IMR-90 (cell line): Measurements from ENCODE around the gene KIF18A. TPM values are rescaled to one million over a fixed set of nuclear protein-coding genes. Genes with fewer than 3 reads are reported as not detected.

Experiments used
- ATAC-seq: fragments of 200-7000 bp; cut with Tn5 transposase; 2 replicates; pipeline ENCODE4 v1.9.1; 2020; ENCODE audit warnings: low read depth, mild to moderate bottlenecking, moderate library complexity
- BruUV-seq: library from RNA; stranded (reverse); fragments of 400-500 nt; replicated peaks from 2 replicates; lab custom pipeline; 2021; lab: Mats Ljungman, UMichigan
- CTCF ChIA-PET: fragments of 300-600 bp; formaldehyde crosslinking; extraction: SDS; loops from one replicate; lab custom pipeline; 2021; ENCODE audit warnings: antibody characterized with exemption; lab: Yijun Ruan, JAX
- POLR2A ChIA-PET: fragments of 300-600 bp; sonication (Branson Sonifier 250); formaldehyde crosslinking; loops from one replicate; lab custom pipeline; 2022; ENCODE audit warnings: antibody characterized with exemption; ENCODE audit not compliant: unreplicated experiment; lab: Charles Lee
- DNase-seq: peaks from one replicate; pipeline ENCODE4 v3.0.0; 2013
- H2AFZ ChIP-seq: replicated peaks from 2 replicates; pipeline ENCODE3; 2013; ENCODE audit warnings: low read length, mild to moderate bottlenecking; ENCODE audit not compliant: poor library complexity
- H2AK5ac ChIP-seq: 2 replicates; pipeline ENCODE4 v1.6.1; 2013; ENCODE audit warnings: low read depth, low read length, inconsistent platforms
- H2AK9ac ChIP-seq: replicated peaks from 2 replicates; pipeline ENCODE3; 2013; ENCODE audit warnings: mild to moderate bottlenecking, low read depth, low read length, moderate library complexity; ENCODE audit not compliant: poor library complexity
- H2BK120ac ChIP-seq: 2 replicates; pipeline ENCODE4 v1.6.1; 2013; ENCODE audit warnings: low read depth, low read length, inconsistent platforms
- H2BK15ac ChIP-seq: 3 replicates; pipeline ENCODE4 v1.6.1; 2013; ENCODE audit warnings: low read depth, low read length, inconsistent platforms
- H2BK20ac ChIP-seq: 2 replicates; pipeline ENCODE4 v1.6.1; 2013; ENCODE audit warnings: low read depth, mild to moderate bottlenecking, inconsistent platforms, low read length, moderate library complexity
- H2BK5ac ChIP-seq: 2 replicates; pipeline ENCODE4 v1.6.1; 2013; ENCODE audit warnings: mild to moderate bottlenecking, low read depth, low read length, inconsistent platforms; ENCODE audit not compliant: poor library complexity, severe bottlenecking
- H3K14ac ChIP-seq: replicated peaks from 2 replicates; pipeline ENCODE4 v1.6.1; 2013; ENCODE audit warnings: low read depth, low read length, inconsistent platforms
- H3K18ac ChIP-seq: 2 replicates; pipeline ENCODE4 v1.6.1; 2013; ENCODE audit warnings: low read depth, low read length, control low read depth
- H3K23ac ChIP-seq: 2 replicates; pipeline ENCODE4 v1.6.1; 2013; ENCODE audit warnings: low read depth, low read length, inconsistent platforms
- H3K27ac ChIP-seq: 2 replicates; pipeline ENCODE4 v1.5.1; 2013; ENCODE audit warnings: mild to moderate bottlenecking, control low read depth, low read length; ENCODE audit not compliant: insufficient read depth
- H3K27me3 ChIP-seq: 2 replicates; pipeline ENCODE4 v1.6.1; 2013; ENCODE audit warnings: low read length; ENCODE audit not compliant: control insufficient read depth, insufficient read depth
- H3K36me3 ChIP-seq: 2 replicates; pipeline ENCODE4 v1.6.1; 2013; ENCODE audit warnings: low read length, mixed read lengths; ENCODE audit not compliant: control insufficient read depth, insufficient read depth
- H3K4ac ChIP-seq: 2 replicates; pipeline ENCODE4 v1.6.1; 2013; ENCODE audit warnings: low read depth, low read length, inconsistent platforms
- H3K4me1 ChIP-seq: 2 replicates; pipeline ENCODE4 v1.6.1; 2013; ENCODE audit warnings: low read length, mixed read lengths; ENCODE audit not compliant: control insufficient read depth, insufficient read depth
- H3K4me2 ChIP-seq: 2 replicates; pipeline ENCODE4 v1.6.1; 2013; ENCODE audit warnings: low read depth, mild to moderate bottlenecking, control low read depth, low read length, moderate library complexity
- H3K4me3 ChIP-seq: 2 replicates; pipeline ENCODE4 v1.5.1; 2013; ENCODE audit warnings: low read depth, mild to moderate bottlenecking, control low read depth, low read length, moderate library complexity; ENCODE audit not compliant: insufficient read depth
- H3K56ac ChIP-seq: 2 replicates; pipeline ENCODE4 v1.6.1; 2013; ENCODE audit warnings: low read length, inconsistent platforms; ENCODE audit not compliant: insufficient read depth; ENCODE audit errors: extremely low read depth
- H3K79me1 ChIP-seq, 2 experiments: 2 replicates each; pipeline ENCODE4 v1.6.1; 2013; ENCODE audit warnings: low read length in 2 of 2, inconsistent platforms in 1 of 2, low read depth in 1 of 2
- H3K9ac ChIP-seq: 2 replicates; pipeline ENCODE4 v1.6.1; 2013; ENCODE audit warnings: low read depth, low read length, control low read depth
- H3K9me1 ChIP-seq: 2 replicates; pipeline ENCODE4 v1.6.1; 2013; ENCODE audit warnings: low read length, inconsistent platforms; ENCODE audit not compliant: insufficient read depth
- H3K9me3 ChIP-seq: 2 replicates; pipeline ENCODE4 v1.6.1; 2013; ENCODE audit warnings: low read length; ENCODE audit not compliant: control insufficient read depth, insufficient read depth
- H4K20me1 ChIP-seq: 2 replicates; pipeline ENCODE4 v1.6.1; 2013; ENCODE audit warnings: low read length, inconsistent platforms; ENCODE audit not compliant: insufficient read depth
- H4K5ac ChIP-seq: 2 replicates; pipeline ENCODE4 v1.6.1; 2013; ENCODE audit warnings: mild to moderate bottlenecking, low read depth, low read length, control low read depth
- H4K8ac ChIP-seq, 2 experiments: 2 replicates each; pipeline ENCODE4 v1.6.1; 2013; ENCODE audit warnings: low read depth in 2 of 2, low read length in 2 of 2, control low read depth in 1 of 2, inconsistent platforms in 1 of 2
- H4K91ac ChIP-seq: 2 replicates; pipeline ENCODE4 v1.6.1; 2013; ENCODE audit warnings: low read depth, low read length, inconsistent platforms; ENCODE audit not compliant: insufficient read depth
- BHLHE40 ChIP-seq: fragments of 150-350 bp; IDR thresholded peaks from 2 replicates; pipeline ENCODE4 v1.6.1; 2016; ENCODE audit warnings: mild to moderate bottlenecking, low read depth, low read length
- CEBPB ChIP-seq: IDR thresholded peaks from 2 replicates; pipeline ENCODE4 v1.6.1; 2012; ENCODE audit warnings: low read depth, low read length, improper control_type of control experiment
- CHD1 ChIP-seq: IDR thresholded peaks from 2 replicates; pipeline ENCODE4 v1.6.1; 2012; ENCODE audit warnings: low read depth, low read length, improper control_type of control experiment
- CTCF ChIP-seq: conservative IDR thresholded peaks from 2 replicates; pipeline ENCODE4 v1.5.1; 2012; ENCODE audit warnings: mild to moderate bottlenecking, low read depth, low read length, improper control_type of control experiment
- ELK1 ChIP-seq: fragments of 150-350 bp; IDR thresholded peaks from 2 replicates; pipeline ENCODE4 v1.6.1; 2016; ENCODE audit warnings: low read depth, mild to moderate bottlenecking, low read length, moderate library complexity, borderline replicate concordance
- FOS ChIP-seq: fragments of 150-350 bp; IDR thresholded peaks from 2 replicates; pipeline ENCODE4 v1.6.1; 2016; ENCODE audit warnings: low read depth, low read length
- MAFK ChIP-seq: IDR thresholded peaks from 2 replicates; pipeline ENCODE4 v1.6.1; 2012; ENCODE audit warnings: low read depth, low read length, improper control_type of control experiment
- MAZ ChIP-seq: IDR thresholded peaks from 2 replicates; pipeline ENCODE4 v1.6.1; 2012; ENCODE audit warnings: low read depth, mild to moderate bottlenecking, low read length, improper control_type of control experiment, moderate library complexity, borderline replicate concordance
- NFE2L2 ChIP-seq: fragments of 150-350 bp; IDR thresholded peaks from 2 replicates; pipeline ENCODE4 v1.6.1; 2016; ENCODE audit warnings: low read depth, mild to moderate bottlenecking, low read length
- POLR2A ChIP-seq: IDR thresholded peaks from 2 replicates; pipeline ENCODE4 v1.6.1; 2012; ENCODE audit warnings: mild to moderate bottlenecking, low read depth, low read length
- RAD21 ChIP-seq: IDR thresholded peaks from 2 replicates; pipeline ENCODE4 v1.6.1; 2012; ENCODE audit warnings: low read length, improper control_type of control experiment
- RCOR1 ChIP-seq: IDR thresholded peaks from 2 replicates; pipeline ENCODE4 v1.6.1; 2012; ENCODE audit warnings: mild to moderate bottlenecking, low read length, improper control_type of control experiment; ENCODE audit not compliant: insufficient replicate concordance
- USF2 ChIP-seq: fragments of 150-350 bp; IDR thresholded peaks from 2 replicates; pipeline ENCODE4 v1.6.1; 2017; ENCODE audit warnings: mild to moderate bottlenecking, antibody characterized with exemption, low read length, low read depth
- WGBS, 2 experiments: methylation state at CpG; one replicate each; pipeline versions ENCODE4 v1.1.5 to v1.1.7; 2013; ENCODE audit warnings: missing lambda C conversion rate in 2 of 2; ENCODE audit not compliant: insufficient read length in 1 of 2; ENCODE audit errors: extremely low coverage in 2 of 2; 5-methylcytosine and 5-hydroxymethylcytosine counted together
- dilution Hi-C: fragments of 300-500 bp; cut with HindIII; formaldehyde crosslinking; loops from one replicate; pipeline ENCODE4 v1.14.3; 2018; ENCODE audit warnings: low sequenced_read_pairs; ENCODE audit not compliant: unreplicated experiment
- in situ Hi-C: fragments of 300-500 bp; cut with MboI; formaldehyde crosslinking; loops from 3 replicates; pipeline ENCODE4 v1.14.3; 2019; ENCODE audit warnings: low sequenced_read_pairs, inconsistent platforms, mixed read lengths
- intact Hi-C: fragments of 100-400 bp; cut with micrococcal nuclease; formaldehyde crosslinking; loops from 2 replicates; pipeline ENCODE4 v1.10.0; 2022
- polyA plus RNA-seq, 3 experiments: library from polyadenylated mRNA; depleted of rRNA; stranded (reverse); fragments of >200 nt; gene quantifications; 2 replicates each; pipeline ENCODE4 v1.2.3, GENCODE V29; 2012; ENCODE audit warnings: low replicate concordance in 1 of 3
- total RNA-seq: library from RNA; depleted of rRNA; stranded (reverse); fragments of >200 nt; gene quantifications from 2 replicates; pipeline ENCODE4 v1.2.3, GENCODE V29; 2012

Gene KIF18A
- total and polyA plus RNA-seq, 2 of the 4 experiments (the other 2 are of a cell fraction): 8.9 to 24.4 TPM

GRCh38 chr11:28140689-28141455, 32.9 kb upstream of the KIF18A start:
- ATAC-seq (no peak), DNase-seq (no peak)
- Histone ChIP-seq H2AK9ac (no peak overlapping the region), H3K27ac (no peak overlapping the region), H4K8ac (no peak overlapping the region), H2BK15ac (no peak overlapping the region), H3K36me3 (peaks cover 7% of the 10 kb centered on the region), H4K5ac (no peak overlapping the region), H2AFZ (no peak overlapping the region), H3K9me3 (peaks cover 29% of the 10 kb centered on the region), H2BK5ac (no peak overlapping the region), H3K9me1 (peaks cover 3% of the 10 kb centered on the region; the same call in 1 of the 2 replicates), H2AK5ac (no peak overlapping the region), H3K56ac (no peak overlapping the region), H4K91ac (no peak overlapping the region), H4K20me1 (no peaks in the 10 kb centered on the region), H2BK20ac (no peak overlapping the region), H3K4me2 (no peak overlapping the region), H3K23ac (no peak overlapping the region), H3K27me3 (no peaks in the 10 kb centered on the region), H3K9ac (no peak overlapping the region), H3K4me3 (no peak overlapping the region), H2BK120ac (no peak overlapping the region), H3K18ac (no peak overlapping the region), H3K14ac (no peak overlapping the region), H3K79me1 (peaks cover 13 to 19% of the 10 kb centered on the region in 2 experiments), H3K4me1 (no peaks in the 10 kb centered on the region; the same call in 1 of the 2 replicates), H3K4ac (no peak overlapping the region)
- BruUV-seq: no TSS peak
- dilution Hi-C loops: no loop called here
- TF ChIP-seq MAFK: no peak
- no peak for TF ChIP-seq BHLHE40
- TF ChIP-seq CHD1: no peak
- TF ChIP-seq RAD21: no peak
- no peak for TF ChIP-seq USF2
- TF ChIP-seq POLR2A: no peak
- no peak for TF ChIP-seq RCOR1
- TF ChIP-seq CTCF: no peak
- no peak for TF ChIP-seq FOS
- TF ChIP-seq NFE2L2: no peak
- TF ChIP-seq CEBPB: no peak
- no peak for TF ChIP-seq MAZ
- TF ChIP-seq ELK1: no peak
- intact Hi-C loops: no loop called here
- in situ Hi-C loops: no loop called here
- ChIA-PET CTCF (no interaction called here), POLR2A (interaction anchor here (0.6 kb wide), 1 partner anchor 320 kb away, joined by 4 read pairs; no protein-coding TSS in a partner anchor)
- WGBS, 2 experiments: 100% methylated on average over 3 of the region's 9 CpGs; no CpG with 5 or more reads in 1 of the 2 experiments
